Prostate gland (tissue), 2 donors: ENCODE measurements around the gene TAC4. TPM values are rescaled to one million over a fixed set of nuclear protein-coding genes. Genes with fewer than 3 reads are reported as not detected.

Source experiments
- DNase-seq: peaks from one replicate; pipeline ENCODE4 v3.0.0-alpha.2; 2019; ENCODE audit warnings: low spot score
- H3K27ac ChIP-seq, 2 donors: fragments of 200-600 bp; sonication (generic); 2 replicates each; pipeline ENCODE4 v1.5.1; 2017 to 2019
- H3K27me3 ChIP-seq: fragments of 200-600 bp; sonication (generic); replicated peaks from 2 replicates; pipeline ENCODE4 v1.5.1; 2019; ENCODE audit not compliant: insufficient read depth
- H3K36me3 ChIP-seq, 2 donors: fragments of 200-600 bp; sonication (generic); 1 replicate in 1 of 2; 2 replicates in 1 of 2; pipeline versions ENCODE4 v1.5.1 to v1.8.1; 2017 to 2019
- H3K4me1 ChIP-seq: fragments of 200-600 bp; sonication (generic); replicated peaks from 2 replicates; pipeline ENCODE4 v1.5.1; 2019
- H3K4me3 ChIP-seq, 2 donors: fragments of 200-600 bp; sonication (generic); 2 replicates each; pipeline ENCODE4 v1.5.1; 2017 to 2019
- H3K9me3 ChIP-seq: fragments of 200-600 bp; sonication (generic); 2 replicates; pipeline ENCODE4 v1.5.1; 2017
- POLR2A ChIP-seq: fragments of 450-650 bp; IDR thresholded peaks from one replicate; pipeline ENCODE4 v1.6.1; 2016; ENCODE audit warnings: antibody characterized with exemption, mild to moderate bottlenecking
- POLR2AphosphoS5 ChIP-seq: sonication (generic); formaldehyde crosslinking; IDR thresholded peaks from one replicate; pipeline ENCODE4 v1.6.1; 2017; ENCODE audit warnings: antibody characterized with exemption
- WGBS: methylation state at CpG from one replicate; pipeline ENCODE4 v1.1.5; 2018; 5-methylcytosine and 5-hydroxymethylcytosine counted together
- intact Hi-C: fragments of 100-400 bp; cut with DNase I; formaldehyde crosslinking; loops from one replicate; pipeline ENCODE4 v1.14.2; 2022
- total RNA-seq, 2 donors: library from RNA; depleted of rRNA; stranded (reverse); fragments of >200 nt; gene quantifications; one replicate each; pipeline ENCODE4 v1.1.0, GENCODE V29; 2016
- TF ChIP-seq, protein P1 (sequence below), 4 experiments: fragments of 200-600 bp in 2 of 4; fragments of 450-650 bp in 2 of 4; sonication (generic) in 2 of 4; IDR thresholded peaks; 1 replicate in 3 of 4; 2 replicates in 1 of 4; pipeline ENCODE4 v1.5.1; 2016 to 2019; ENCODE audit warnings: antibody characterized with exemption in 4 of 4, mild to moderate bottlenecking in 2 of 4, moderate library complexity in 2 of 4

Gene TAC4
- total RNA-seq, 2 donors from 2014 or later: not detected

DNA sequence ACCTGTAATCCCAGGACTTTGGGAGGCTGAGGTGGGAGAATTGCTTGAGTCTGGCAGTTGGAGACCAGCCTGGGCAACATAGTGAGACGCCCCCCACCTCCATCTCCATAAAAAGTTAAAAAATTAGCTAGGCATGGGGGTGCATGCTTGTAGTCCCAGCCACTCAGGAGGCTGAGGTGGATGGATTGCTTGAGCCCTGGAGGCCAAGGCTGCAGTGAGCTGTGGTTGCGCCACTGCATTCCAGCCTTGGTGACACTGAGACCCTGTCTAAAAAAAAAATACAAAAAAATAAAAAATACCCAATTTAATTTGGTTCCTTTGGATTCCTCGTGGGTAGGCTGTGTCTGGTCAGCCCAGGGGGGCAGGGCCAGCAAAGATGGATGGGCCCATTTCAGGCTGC is 26.1 kb upstream of the TAC4 start:
- Histone ChIP-seq H3K4me3 (no peak overlapping the region), H3K27ac (no peak overlapping the region), H3K27me3 (no peaks in the 10 kb centered on the region), H3K9me3 (no peaks in the 10 kb centered on the region), H3K36me3 (no peaks in the 10 kb centered on the region), H3K4me1 (no peaks in the 10 kb centered on the region)
- intact Hi-C loops: no loop called here
- 73% methylated on average over 3 of the region's 3 CpGs for WGBS
- no peak for DNase-seq
- TF ChIP-seq POLR2A (no peak), POLR2AphosphoS5 (no peak)
- TF ChIP-seq, protein P1, sequence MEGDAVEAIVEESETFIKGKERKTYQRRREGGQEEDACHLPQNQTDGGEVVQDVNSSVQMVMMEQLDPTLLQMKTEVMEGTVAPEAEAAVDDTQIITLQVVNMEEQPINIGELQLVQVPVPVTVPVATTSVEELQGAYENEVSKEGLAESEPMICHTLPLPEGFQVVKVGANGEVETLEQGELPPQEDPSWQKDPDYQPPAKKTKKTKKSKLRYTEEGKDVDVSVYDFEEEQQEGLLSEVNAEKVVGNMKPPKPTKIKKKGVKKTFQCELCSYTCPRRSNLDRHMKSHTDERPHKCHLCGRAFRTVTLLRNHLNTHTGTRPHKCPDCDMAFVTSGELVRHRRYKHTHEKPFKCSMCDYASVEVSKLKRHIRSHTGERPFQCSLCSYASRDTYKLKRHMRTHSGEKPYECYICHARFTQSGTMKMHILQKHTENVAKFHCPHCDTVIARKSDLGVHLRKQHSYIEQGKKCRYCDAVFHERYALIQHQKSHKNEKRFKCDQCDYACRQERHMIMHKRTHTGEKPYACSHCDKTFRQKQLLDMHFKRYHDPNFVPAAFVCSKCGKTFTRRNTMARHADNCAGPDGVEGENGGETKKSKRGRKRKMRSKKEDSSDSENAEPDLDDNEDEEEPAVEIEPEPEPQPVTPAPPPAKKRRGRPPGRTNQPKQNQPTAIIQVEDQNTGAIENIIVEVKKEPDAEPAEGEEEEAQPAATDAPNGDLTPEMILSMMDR (IDR thresholded peaks at IDR 0.05): no peak

DNA sequence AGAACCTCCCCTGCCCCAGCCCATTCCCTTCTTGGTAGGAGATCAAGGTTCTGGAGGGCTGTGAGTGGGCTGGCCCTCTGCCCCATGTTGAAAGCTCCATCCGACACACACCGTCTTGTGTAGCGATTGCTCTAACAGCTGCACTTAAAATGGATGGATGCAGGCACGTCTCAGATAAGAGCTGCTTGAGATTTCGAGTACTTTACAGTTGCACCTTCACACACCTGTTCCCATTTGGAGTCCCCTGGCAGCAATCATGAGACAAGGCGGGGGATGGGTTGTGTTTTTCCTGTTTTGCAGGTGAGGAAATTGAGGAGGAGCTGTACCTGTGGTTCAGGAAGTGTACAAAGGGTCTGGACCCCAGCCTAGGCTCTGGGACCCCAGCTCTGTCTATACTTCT is 25.6 kb upstream of the TAC4 start:
- intact Hi-C loops: no loop called here
- Histone ChIP-seq H3K27me3 (no peaks in the 10 kb centered on the region), H3K4me3 (no peak overlapping the region), H3K9me3 (no peaks in the 10 kb centered on the region), H3K36me3 (no peaks in the 10 kb centered on the region), H3K27ac (no peak overlapping the region), H3K4me1 (no peaks in the 10 kb centered on the region)
- DNase-seq: no peak
- 66% methylated on average over 6 of the region's 6 CpGs for WGBS
- TF ChIP-seq POLR2A (no peak), POLR2AphosphoS5 (no peak)
- TF ChIP-seq, protein P1 (IDR thresholded peaks at IDR 0.05): no peak

- intact Hi-C loops: no loop called here
- Histone ChIP-seq H3K27me3 (no peaks in the 10 kb centered on the region), H3K9me3 (no peaks in the 10 kb centered on the region), H3K4me1 (no peaks in the 10 kb centered on the region), H3K4me3 (no peak overlapping the region), H3K27ac (no peak overlapping the region), H3K36me3 (no peaks in the 10 kb centered on the region)
- TF ChIP-seq, protein P1 (IDR thresholded peaks at IDR 0.05): no peak
- no peak for TF ChIP-seq POLR2AphosphoS5
- TF ChIP-seq POLR2A: no peak
- WGBS: 76% methylated on average over 6 of the region's 6 CpGs
- DNase-seq: no peak
Measured at GRCh38 chr17:49872754-49873377, 25.0 kb upstream of the TAC4 start.

DNA sequence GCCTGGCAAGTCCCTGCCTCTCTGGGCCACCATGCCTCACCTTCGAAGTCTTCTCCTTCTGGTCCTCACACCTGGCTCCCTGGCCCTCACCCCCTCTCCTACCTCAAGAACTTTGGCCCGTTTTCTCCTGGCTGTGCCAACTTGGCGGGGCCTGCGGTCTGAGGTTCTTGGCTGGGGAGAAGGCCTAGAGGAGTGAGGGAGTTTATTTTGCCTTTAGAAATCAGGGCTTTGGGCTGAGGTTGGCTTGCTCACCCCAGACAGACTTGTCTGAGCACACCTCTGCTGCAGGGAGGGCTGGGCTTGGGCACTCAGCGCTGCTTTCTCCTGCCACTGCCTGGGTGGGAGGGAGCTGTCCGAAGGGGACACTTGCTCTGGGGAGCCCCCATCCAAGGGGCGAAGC is 23.3 kb upstream of the TAC4 start:
- Histone ChIP-seq H3K9me3 (no peaks in the 10 kb centered on the region), H3K27ac (no peak overlapping the region), H3K36me3 (no peaks in the 10 kb centered on the region), H3K27me3 (no peaks in the 10 kb centered on the region), H3K4me1 (no peaks in the 10 kb centered on the region), H3K4me3 (no peak overlapping the region)
- intact Hi-C loops: no loop called here
- DNase-seq: peak; percentile 27
- TF ChIP-seq POLR2A (no peak), POLR2AphosphoS5 (no peak)
- TF ChIP-seq, protein P1 (IDR thresholded peaks at IDR 0.05): no peak
- WGBS: 41% methylated on average over 7 of the region's 7 CpGs

GRCh38 chr17:49870298-49870697 is 22.4 kb upstream of the TAC4 start:
- H3K27ac ChIP-seq: no peak overlapping the region
- DNase-seq: no peak
- TF ChIP-seq, protein P1 (IDR thresholded peaks at IDR 0.05): no peak
- no peak for TF ChIP-seq POLR2AphosphoS5
- TF ChIP-seq POLR2A: no peak
- H3K4me1 ChIP-seq: no peaks in the 10 kb centered on the region
- H3K4me3 ChIP-seq: no peak overlapping the region
- H3K27me3 ChIP-seq: no peaks in the 10 kb centered on the region
- H3K36me3 ChIP-seq: no peaks in the 10 kb centered on the region
- intact Hi-C loops: no loop called here
- no peaks in the 10 kb centered on the region for H3K9me3 ChIP-seq
- 87% methylated on average over 11 of the region's 11 CpGs for WGBS
